ENCODE results near the gene MAGEB17.

GRCh38 chrX:16208601-16209000 is 41.3 kb downstream of the MAGEB17 start:
- TF ChIP-seq CTCF (IDR thresholded peaks at IDR 0.05), result no peak
- no peak for TF ChIP-seq ZFX (IDR thresholded peaks at IDR 0.05; ENCODE audit: borderline replicate concordance)
